Heart left ventricle (tissue), 16 donors: ENCODE measurements around the gene FYB2. TPM values are rescaled to one million over a fixed set of nuclear protein-coding genes. Genes with fewer than 3 reads are reported as not detected.

Experiments
- ATAC-seq, 4 donors: fragments of 200-7000 bp; cut with Tn5 transposase; one replicate each; pipeline ENCODE4 v1.9.1; 2020 to 2022; ENCODE audit warnings: moderate library complexity in 4 of 4, mild to moderate bottlenecking in 3 of 4, moderate number of reproducible peaks in 1 of 4
- DNase-seq, 5 donors: peaks; one replicate each; pipeline ENCODE4 v3.0.0-alpha.2; 2020
- H3K27ac ChIP-seq, 12 donors: fragments of 200-600 bp; sonication (generic) in 4 of 12; one replicate each; pipeline versions ENCODE4 v1.5.0 to v1.8.0; 2016 to 2022; ENCODE audit warnings: mild to moderate bottlenecking in 2 of 12
- H3K27me3 ChIP-seq, 9 donors: fragments of 200-600 bp; sonication (generic) in 2 of 9; one replicate each; pipeline versions ENCODE4 v1.5.1 to v1.8.0; 2016 to 2022; ENCODE audit warnings: mild to moderate bottlenecking in 3 of 9
- H3K36me3 ChIP-seq, 9 donors: fragments of 200-600 bp; sonication (generic) in 2 of 9; one replicate each; pipeline versions ENCODE4 v1.5.0 to v1.8.0; 2018 to 2022; ENCODE audit warnings: mild to moderate bottlenecking in 2 of 9
- H3K4me1 ChIP-seq, 12 donors: fragments of 200-600 bp; sonication (generic) in 4 of 12; one replicate each; pipeline versions ENCODE4 v1.5.0 to v1.8.0; 2016 to 2022; ENCODE audit warnings: mild to moderate bottlenecking in 3 of 12
- H3K4me3 ChIP-seq, 12 donors: fragments of 200-600 bp; sonication (generic) in 4 of 12; one replicate each; pipeline versions ENCODE4 v1.5.0 to v1.8.0; 2017 to 2022; ENCODE audit warnings: mild to moderate bottlenecking in 9 of 12, moderate library complexity in 4 of 12
- H3K9me3 ChIP-seq, 12 donors: fragments of 200-600 bp; sonication (generic) in 4 of 12; one replicate each; pipeline versions ENCODE4 v1.5.0 to v1.8.0; 2016 to 2022; ENCODE audit warnings: mild to moderate bottlenecking in 1 of 12
- CTCF ChIP-seq, 12 donors: fragments of 200-600 bp; sonication (generic) in 4 of 12; IDR thresholded peaks; one replicate each; pipeline versions ENCODE4 v1.5.0 to v1.8.0; 2018 to 2022; ENCODE audit warnings: antibody characterized with exemption in 12 of 12, mild to moderate bottlenecking in 5 of 12
- POLR2A ChIP-seq, 2 donors: fragments of 450-650 bp; IDR thresholded peaks; one replicate each; pipeline ENCODE4 v1.6.1; 2017; ENCODE audit warnings: antibody characterized with exemption in 2 of 2, mild to moderate bottlenecking in 2 of 2, moderate library complexity in 2 of 2
- WGBS, 4 donors: extraction: QIAGEN DNeasy Blood & Tissue Kit in 2 of 4; methylation state at CpG; one replicate each; pipeline versions ENCODE4 v1.1.5 to v1.1.7; 2013 to 2018; 5-methylcytosine and 5-hydroxymethylcytosine counted together
- intact Hi-C, 10 donors: fragments of 100-400 bp; cut with DNase I; formaldehyde crosslinking; loops; one replicate each; pipeline versions ENCODE4 v1.11.1 to v1.14.2; 2022
- polyA plus RNA-seq, 2 donors: library from polyadenylated mRNA; stranded (reverse); fragments of 200-250 nt; gene quantifications; one replicate each; pipeline ENCODE4 v1.2.3, GENCODE V29; 2013
- total RNA-seq, 9 donors: library from RNA; depleted of rRNA in 2 of 9; stranded (reverse); fragments of >200 nt in 2 of 9; fragmentation: NEBNext Ultra II Directional in 3 of 9; extraction: Animal tissue kit (Norgen Biotek cat#: 25700) in 3 of 9; gene quantifications; one replicate each; pipeline versions ENCODE4 v1.1.0 to v1.2.4, GENCODE V29; 2016 to 2023
- donor health status: ischemic (EF 13 %, LVEDD 7.1; RV severe dilation, severe dysfunction).
- donor health status: healthy with polysubstance abuse.
- donor health status: DM: no; HTN: yes; CAD: no.
- donor health status: DM: no; HTN: no; CAD: no.
- donor health status: ischemic (EF 25% LVEDD 6.9; RV normal size, moderate dysfunction).
- donor health status: ischemic (EF 25% LVEDD 5.7; RV mildly dilated, moderate dysfunction).
- donor health status: healthy.
- donor health status: DM: yes; HTN: yes; CAD: no.
- donor health status: ischemic (EF 35%, LVEDD 5.7; RV mildly dilated, moderate dysfunction).
- donor health status: nonischemic (EF 11% LVEDD 7.7; RV severe dilation, severe dysfunction).
- donor health status: DM: yes; HTN: yes; CAD: no.
- donor health status: PGD.
- donor health status: ischemic (EF 29% LVEDD 5.4; RV normal size, mild dysfunction).
- donor health status: nonischemic (EF 23%, LVEDD 6.1; RV moderate dilation, normal function).

Gene FYB2
- total and polyA plus RNA-seq, 11 donors, result 0.15 to 46.3 (median 9.1) TPM

- TF ChIP-seq CTCF (IDR thresholded peaks at IDR 0.05), result no peak
- no peak for TF ChIP-seq POLR2A (IDR thresholded peaks at IDR 0.05)
- Histone ChIP-seq H3K27me3 (peaks cover 0 to 8% (median 0%) of the 10 kb centered on the region in 9 donors), H3K36me3 (no peaks in the 10 kb centered on the region), H3K4me3 (no peak overlapping the region), H3K27ac (no peak overlapping the region), H3K4me1 (no peaks in the 10 kb centered on the region), H3K9me3 (no peaks in the 10 kb centered on the region)
- intact Hi-C loops, result no loop called here
- no peak for DNase-seq
- 77 to 81% (median 80%) methylated on average over 2 of the region's 2 CpGs for WGBS, 4 donors
- ATAC-seq, result no peak
Measured at GRCh38 chr1:56850411-56850810, 31.2 kb upstream of the FYB2 start.

- DNase-seq (no peak), ATAC-seq (no peak)
- Histone ChIP-seq H3K4me3 (no peak overlapping the region), H3K36me3 (no peaks in the 10 kb centered on the region), H3K9me3 (no peaks in the 10 kb centered on the region), H3K27me3 (peaks cover 0 to 6% (median 0%) of the 10 kb centered on the region in 9 donors), H3K4me1 (no peaks in the 10 kb centered on the region), H3K27ac (no peak overlapping the region)
- no peak for TF ChIP-seq CTCF (IDR thresholded peaks at IDR 0.05)
- no peak for TF ChIP-seq POLR2A (IDR thresholded peaks at IDR 0.05)
- WGBS, 4 donors, result 76 to 86% (median 82%) methylated on average over 7 of the region's 7 CpGs
- intact Hi-C loops, result no loop called here
Measured at GRCh38 chr1:56849750-56850149, 30.5 kb upstream of the FYB2 start.

GRCh38 chr1:56845343-56845742 lies 26.1 kb upstream of the FYB2 start:
- 82 to 96% (median 90%) methylated on average over 3 of the region's 3 CpGs for WGBS, 4 donors
- intact Hi-C loops, result no loop called here
- no peaks in the 10 kb centered on the region for H3K4me1 ChIP-seq
- TF ChIP-seq CTCF (IDR thresholded peaks at IDR 0.05) (no peak), POLR2A (IDR thresholded peaks at IDR 0.05) (no peak)
- no peak overlapping the region for H3K4me3 ChIP-seq
- H3K27me3 ChIP-seq, result peaks cover 0 to 5% (median 0%) of the 10 kb centered on the region in 9 donors
- H3K9me3 ChIP-seq, result no peaks in the 10 kb centered on the region
- H3K36me3 ChIP-seq, result no peaks in the 10 kb centered on the region
- no peak overlapping the region for H3K27ac ChIP-seq
- ATAC-seq, result no peak
- no peak for DNase-seq

GRCh38 chr1:56844545-56845136 lies 25.4 kb upstream of the FYB2 start:
- ATAC-seq (no peak), DNase-seq (no peak)
- peaks cover 0 to 5% (median 0%) of the 10 kb centered on the region in 9 donors for H3K27me3 ChIP-seq
- H3K4me1 ChIP-seq, result no peaks in the 10 kb centered on the region
- no peak overlapping the region for H3K4me3 ChIP-seq
- TF ChIP-seq CTCF (IDR thresholded peaks at IDR 0.05) (no peak), POLR2A (IDR thresholded peaks at IDR 0.05) (no peak)
- 63 to 69% (median 65%) methylated on average over 9 of the region's 9 CpGs for WGBS, 4 donors
- H3K9me3 ChIP-seq, result no peaks in the 10 kb centered on the region
- intact Hi-C loops, result no loop called here
- H3K27ac ChIP-seq, result no peak overlapping the region
- H3K36me3 ChIP-seq, result no peaks in the 10 kb centered on the region
